Measurements from ENCODE around the gene PHF20. TPM values are rescaled to one million over a fixed set of nuclear protein-coding genes. Genes with fewer than 3 reads are reported as not detected.

The PHF20 gene
- total and polyA plus RNA-seq, 9 donors = 17.6 to 70.0 (median 47.0) TPM

DNA sequence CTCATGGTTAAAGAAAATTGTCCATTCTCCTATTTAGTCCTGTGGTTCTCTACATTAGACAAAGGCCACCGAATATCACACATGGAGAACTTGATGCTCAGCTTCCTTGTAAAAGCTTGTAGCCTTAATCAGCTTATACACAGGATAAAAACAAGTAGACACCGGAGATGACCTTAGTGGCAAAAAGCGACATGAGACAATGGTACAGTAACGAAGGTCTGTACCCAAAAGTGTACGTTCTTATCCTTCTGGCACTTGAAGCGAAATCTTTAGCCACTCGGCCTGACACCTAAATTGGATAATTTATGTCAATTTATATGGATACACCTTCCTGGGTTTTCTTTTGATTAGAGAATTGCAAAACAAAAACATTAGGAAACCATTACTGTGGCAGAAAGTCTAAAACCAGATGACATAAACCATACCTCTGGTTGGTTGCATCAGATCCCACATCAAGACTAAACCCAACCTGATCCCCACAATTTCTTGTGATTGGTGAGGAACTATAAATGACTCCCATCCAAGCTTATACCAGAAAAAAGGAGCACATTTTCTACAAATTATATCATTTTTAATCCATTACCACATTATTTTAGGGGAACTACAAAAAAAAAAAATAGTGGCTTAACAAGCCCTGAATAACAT, 35.9 kb upstream of the PHF20 start:
- DNase-seq = no peak
- Histone ChIP-seq H3K4me1 (ENCODE audit: insufficient read depth) (peaks cover 12% of the 10 kb centered on the region), H3K36me3 (no peaks in the 10 kb centered on the region), H3K4me3 (no peak overlapping the region), H3K27me3 (no peaks in the 10 kb centered on the region), H3K27ac (no peak overlapping the region), H3K9me3 (no peaks in the 10 kb centered on the region)
- TF ChIP-seq POLR2A (IDR thresholded peaks at IDR 0.05) = no peak
- no peak for TF ChIP-seq EP300 (IDR thresholded peaks at IDR 0.05)
- TF ChIP-seq, protein P1, sequence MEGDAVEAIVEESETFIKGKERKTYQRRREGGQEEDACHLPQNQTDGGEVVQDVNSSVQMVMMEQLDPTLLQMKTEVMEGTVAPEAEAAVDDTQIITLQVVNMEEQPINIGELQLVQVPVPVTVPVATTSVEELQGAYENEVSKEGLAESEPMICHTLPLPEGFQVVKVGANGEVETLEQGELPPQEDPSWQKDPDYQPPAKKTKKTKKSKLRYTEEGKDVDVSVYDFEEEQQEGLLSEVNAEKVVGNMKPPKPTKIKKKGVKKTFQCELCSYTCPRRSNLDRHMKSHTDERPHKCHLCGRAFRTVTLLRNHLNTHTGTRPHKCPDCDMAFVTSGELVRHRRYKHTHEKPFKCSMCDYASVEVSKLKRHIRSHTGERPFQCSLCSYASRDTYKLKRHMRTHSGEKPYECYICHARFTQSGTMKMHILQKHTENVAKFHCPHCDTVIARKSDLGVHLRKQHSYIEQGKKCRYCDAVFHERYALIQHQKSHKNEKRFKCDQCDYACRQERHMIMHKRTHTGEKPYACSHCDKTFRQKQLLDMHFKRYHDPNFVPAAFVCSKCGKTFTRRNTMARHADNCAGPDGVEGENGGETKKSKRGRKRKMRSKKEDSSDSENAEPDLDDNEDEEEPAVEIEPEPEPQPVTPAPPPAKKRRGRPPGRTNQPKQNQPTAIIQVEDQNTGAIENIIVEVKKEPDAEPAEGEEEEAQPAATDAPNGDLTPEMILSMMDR (IDR thresholded peaks at IDR 0.05) = no peak
- 32 to 39% (median 37%) methylated on average over 7 of the region's 7 CpGs for WGBS, 3 donors
- intact Hi-C loops (cut with DNase I) = loop anchor here in 2 of 4 donors (5.0 to 10.0 kb wide), 2 partner anchors 34 to 149 kb away; no protein-coding TSS in a partner anchor

DNA sequence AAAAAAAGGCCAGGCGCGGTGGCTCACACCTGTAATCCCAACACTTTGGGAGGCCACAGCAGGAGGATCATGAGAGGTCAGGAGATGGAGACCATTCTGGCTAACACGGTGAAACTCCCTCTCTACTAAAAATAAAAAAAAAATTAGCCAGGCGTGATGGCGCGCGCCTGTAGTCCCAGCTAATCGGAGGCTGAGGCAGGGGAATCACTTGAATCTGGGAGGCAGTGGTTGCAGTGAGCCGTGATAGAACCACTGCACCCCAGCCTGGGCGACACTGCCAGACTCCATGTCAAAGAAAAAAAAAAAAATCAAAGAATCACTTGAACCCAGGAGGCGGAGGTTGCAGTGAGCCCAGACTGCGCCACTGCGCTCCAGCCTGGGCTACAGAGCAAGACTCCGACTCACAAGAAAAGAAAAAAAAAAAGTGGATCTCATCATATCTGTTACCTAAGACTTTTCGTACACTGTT, 33.9 kb upstream of the PHF20 start:
- no peak overlapping the region for H3K4me3 ChIP-seq
- intact Hi-C loops (cut with DNase I) = loop anchor here in 2 of 4 donors (5.0 to 10.0 kb wide), 2 partner anchors 36 to 147 kb away; no protein-coding TSS in a partner anchor
- no peaks in the 10 kb centered on the region for H3K27me3 ChIP-seq
- no peak overlapping the region for H3K27ac ChIP-seq
- 90 to 93% (median 93%) methylated on average over 15 of the region's 15 CpGs for WGBS, 3 donors
- no peaks in the 10 kb centered on the region for H3K9me3 ChIP-seq
- no peaks in the 10 kb centered on the region for H3K36me3 ChIP-seq
- TF ChIP-seq, protein P1 (IDR thresholded peaks at IDR 0.05) = no peak
- no peak for TF ChIP-seq EP300 (IDR thresholded peaks at IDR 0.05)
- no peak for TF ChIP-seq POLR2A (IDR thresholded peaks at IDR 0.05)
- no peak for DNase-seq
- peaks cover 8% of the 10 kb centered on the region for H3K4me1 ChIP-seq (ENCODE audit: insufficient read depth)

DNA sequence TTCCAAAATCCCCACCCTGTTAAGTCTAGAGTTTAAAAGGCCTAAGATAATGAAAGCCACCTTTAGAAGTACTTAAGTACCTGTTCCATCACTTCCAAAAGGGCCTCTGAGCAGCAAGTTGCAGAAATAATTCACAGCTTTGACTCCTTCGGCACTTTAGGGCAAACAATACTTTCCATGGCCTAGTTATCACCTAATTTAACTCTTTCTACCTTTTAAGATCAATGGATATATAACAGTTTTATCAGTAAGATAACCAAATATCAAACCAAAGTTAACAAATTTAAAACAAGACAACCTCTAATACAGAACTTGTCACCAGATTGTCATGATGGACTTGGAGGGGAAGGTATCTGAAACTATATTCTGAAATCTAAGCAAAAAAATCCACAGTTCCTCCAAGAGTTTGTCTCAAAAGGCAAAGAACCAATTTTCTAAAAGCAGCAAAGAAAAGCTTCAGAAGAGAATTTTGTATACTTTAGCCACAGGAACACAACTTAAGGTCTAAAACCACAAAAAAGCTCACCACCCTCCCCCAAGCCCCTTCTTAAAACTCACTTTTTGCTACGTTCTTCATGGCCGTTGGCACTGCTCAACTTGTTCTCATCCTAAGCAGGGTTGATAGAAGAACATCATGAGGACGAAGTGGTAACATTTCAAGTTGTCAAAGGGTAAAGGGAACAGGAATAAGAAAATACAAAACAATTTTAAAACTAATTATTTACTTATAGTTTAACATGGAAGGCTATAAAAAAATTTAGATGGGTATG, 33.2 kb upstream of the PHF20 start:
- H3K4me3 ChIP-seq = no peak overlapping the region
- no peak overlapping the region for H3K27ac ChIP-seq
- TF ChIP-seq, protein P1 (IDR thresholded peaks at IDR 0.05) = no peak
- no peak for TF ChIP-seq EP300 (IDR thresholded peaks at IDR 0.05)
- TF ChIP-seq POLR2A (IDR thresholded peaks at IDR 0.05) = no peak
- DNase-seq = no peak
- H3K9me3 ChIP-seq = no peaks in the 10 kb centered on the region
- intact Hi-C loops (cut with DNase I) = loop anchor here in 2 of 4 donors (5.0 to 10.0 kb wide), 2 partner anchors 36 to 146 kb away; no protein-coding TSS in a partner anchor
- peaks cover 4% of the 10 kb centered on the region for H3K4me1 ChIP-seq (ENCODE audit: insufficient read depth)
- no peaks in the 10 kb centered on the region for H3K27me3 ChIP-seq
- WGBS, 3 donors = 31 to 38% (median 36%) methylated on average over 4 of the region's 4 CpGs
- no peaks in the 10 kb centered on the region for H3K36me3 ChIP-seq

DNA sequence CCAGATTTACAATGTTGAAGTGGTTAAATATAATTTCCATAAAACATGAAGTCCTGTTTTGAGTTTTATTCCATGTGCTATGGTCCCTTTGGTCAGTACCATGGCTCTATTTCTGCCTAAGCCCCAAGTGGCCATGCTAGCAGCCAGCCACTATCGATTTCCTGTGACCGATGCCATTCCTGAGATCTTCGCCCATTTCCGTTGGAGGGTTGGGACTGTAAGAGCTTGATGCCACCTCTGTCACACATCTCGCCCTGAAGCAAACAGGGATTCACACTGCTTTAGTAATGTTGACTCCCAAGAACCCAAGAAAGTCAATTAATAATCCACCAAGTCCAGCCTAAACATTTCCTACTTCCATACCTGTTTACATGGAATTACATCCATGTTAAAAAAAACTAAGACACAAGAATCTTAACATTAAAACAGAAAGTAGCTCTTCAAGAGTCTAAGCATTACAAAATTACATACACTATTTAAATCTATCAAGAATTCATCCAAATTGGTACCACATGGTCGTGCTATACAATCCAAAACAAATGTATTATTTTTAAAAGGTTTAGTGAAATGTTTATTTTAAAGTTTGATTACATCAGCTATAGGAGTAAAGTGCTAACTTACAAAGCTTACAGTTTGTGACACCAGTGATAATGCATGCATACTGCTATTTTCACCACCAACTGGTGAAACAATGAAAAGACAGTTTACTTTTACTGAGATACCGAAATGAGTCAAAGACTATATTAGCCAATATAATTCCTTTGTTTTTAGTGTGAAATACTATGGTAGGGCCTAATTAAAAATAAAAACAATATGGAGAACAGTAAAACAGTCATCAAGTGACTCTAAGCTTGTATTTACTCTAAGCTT, 32.3 kb upstream of the PHF20 start:
- no peak for TF ChIP-seq POLR2A (IDR thresholded peaks at IDR 0.05)
- no peak for TF ChIP-seq EP300 (IDR thresholded peaks at IDR 0.05)
- TF ChIP-seq, protein P1 (IDR thresholded peaks at IDR 0.05) = no peak
- no peak overlapping the region for H3K27ac ChIP-seq
- peaks cover 4% of the 10 kb centered on the region for H3K4me1 ChIP-seq (ENCODE audit: insufficient read depth)
- H3K4me3 ChIP-seq = peak overlapping the region; percentile 75
- WGBS, 3 donors = 38 to 53% (median 46%) methylated on average over 7 of the region's 7 CpGs
- no peaks in the 10 kb centered on the region for H3K36me3 ChIP-seq
- DNase-seq = no peak
- intact Hi-C loops (cut with DNase I) = loop anchor here in 2 of 4 donors (5.0 to 10.0 kb wide), 4 partner anchors 37 to 805 kb away; partner anchors contain the start of genes MYL9 (in 1 of the 2) and SPAG4 (in 1 of the 2)
- H3K9me3 ChIP-seq = no peaks in the 10 kb centered on the region
- H3K27me3 ChIP-seq = no peaks in the 10 kb centered on the region

Measured in ovary (tissue), 9 donors.